Measurements from ENCODE around the gene IRF8. TPM values are rescaled to one million over a fixed set of nuclear protein-coding genes. Genes with fewer than 3 reads are reported as not detected.

IRF8 gene
- polyA plus RNA-seq, 4 donors = 28.0 to 52.1 (median 43.2) TPM

GRCh38 chr16:85862476-85863383, 36.2 kb upstream of the IRF8 start:
- Histone ChIP-seq H3K27ac (ENCODE audit: low read depth in 1 of 3, low read length in 2 of 3) (no peak overlapping the region), H3K27me3 (ENCODE audit: control insufficient read depth in 3 of 3, insufficient read depth in 3 of 3, low read length in 3 of 3) (no peaks in the 10 kb centered on the region), H3K36me3 (ENCODE audit: control insufficient read depth in 3 of 3, insufficient read depth in 2 of 3, low read depth in 1 of 3, low read length in 3 of 3) (no peaks in the 10 kb centered on the region), H3K4me1 (ENCODE audit: control insufficient read depth in 3 of 3, insufficient read depth in 2 of 3, low read depth in 1 of 3, low read length in 2 of 3) (no peaks in the 10 kb centered on the region), H3K9me3 (ENCODE audit: control insufficient read depth in 2 of 2, insufficient read depth in 1 of 2, low read depth in 1 of 2, low read length in 1 of 2) (no peaks in the 10 kb centered on the region), H3K4me3 (ENCODE audit: low read depth in 1 of 3, low read length in 3 of 3) (no peak overlapping the region)
- WGBS, 3 donors = 84 to 89% (median 86%) methylated on average over 19 of the region's 19 CpGs
- peak in 1 of 2 donors; percentile 42 for DNase-seq
- no peak for FAIRE-seq

DNA sequence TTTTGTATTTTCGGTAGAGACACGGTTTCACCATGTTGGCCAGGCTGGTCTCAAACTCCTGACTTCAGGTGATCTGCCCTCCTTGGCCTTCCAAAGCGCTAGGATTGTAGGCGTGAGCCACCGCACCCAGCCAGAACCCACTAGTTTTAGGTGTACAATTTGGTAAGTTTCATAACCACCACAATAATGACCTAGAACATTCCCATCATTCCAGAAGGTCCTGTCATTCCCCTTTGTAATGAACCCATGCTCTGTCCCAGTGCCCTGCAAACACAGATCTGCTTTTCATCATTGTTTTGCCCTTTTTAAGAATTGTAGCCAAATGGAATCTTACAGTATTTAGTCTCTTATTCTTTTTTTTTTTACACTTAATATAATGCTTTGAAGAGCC, 35.6 kb upstream of the IRF8 start:
- FAIRE-seq (no peak), DNase-seq (no peak)
- H3K27ac ChIP-seq (ENCODE audit: low read depth in 1 of 3, low read length in 2 of 3) = no peak overlapping the region
- H3K36me3 ChIP-seq (ENCODE audit: control insufficient read depth in 3 of 3, insufficient read depth in 2 of 3, low read depth in 1 of 3, low read length in 3 of 3) = no peaks in the 10 kb centered on the region
- no peaks in the 10 kb centered on the region for H3K27me3 ChIP-seq (ENCODE audit: control insufficient read depth in 3 of 3, insufficient read depth in 3 of 3, low read length in 3 of 3)
- H3K4me3 ChIP-seq (ENCODE audit: low read depth in 1 of 3, low read length in 3 of 3) = no peak overlapping the region
- 93 to 96% (median 94%) methylated on average over 5 of the region's 5 CpGs for WGBS, 3 donors
- H3K4me1 ChIP-seq (ENCODE audit: control insufficient read depth in 3 of 3, insufficient read depth in 2 of 3, low read depth in 1 of 3, low read length in 2 of 3) = no peaks in the 10 kb centered on the region
- H3K9me3 ChIP-seq (ENCODE audit: control insufficient read depth in 2 of 2, insufficient read depth in 1 of 2, low read depth in 1 of 2, low read length in 1 of 2) = no peaks in the 10 kb centered on the region

- H3K27me3 ChIP-seq (ENCODE audit: control insufficient read depth in 3 of 3, insufficient read depth in 3 of 3, low read length in 3 of 3) = no peaks in the 10 kb centered on the region
- H3K4me3 ChIP-seq (ENCODE audit: low read depth in 1 of 3, low read length in 3 of 3) = no peak overlapping the region
- no peak overlapping the region for H3K27ac ChIP-seq (ENCODE audit: low read depth in 1 of 3, low read length in 2 of 3)
- H3K36me3 ChIP-seq (ENCODE audit: control insufficient read depth in 3 of 3, insufficient read depth in 2 of 3, low read depth in 1 of 3, low read length in 3 of 3) = no peaks in the 10 kb centered on the region
- no peaks in the 10 kb centered on the region for H3K9me3 ChIP-seq (ENCODE audit: control insufficient read depth in 2 of 2, insufficient read depth in 1 of 2, low read depth in 1 of 2, low read length in 1 of 2)
- WGBS, 3 donors = 93 to 98% (median 95%) methylated on average over 1 of the region's 1 CpG
- FAIRE-seq = no peak
- H3K4me1 ChIP-seq (ENCODE audit: control insufficient read depth in 3 of 3, insufficient read depth in 2 of 3, low read depth in 1 of 3, low read length in 2 of 3) = peaks cover 0 to 1% (median 0%) of the 10 kb centered on the region in 3 donors
- DNase-seq = no peak
Observed at GRCh38 chr16:85864965-85865364, 34.0 kb upstream of the IRF8 start.

DNA sequence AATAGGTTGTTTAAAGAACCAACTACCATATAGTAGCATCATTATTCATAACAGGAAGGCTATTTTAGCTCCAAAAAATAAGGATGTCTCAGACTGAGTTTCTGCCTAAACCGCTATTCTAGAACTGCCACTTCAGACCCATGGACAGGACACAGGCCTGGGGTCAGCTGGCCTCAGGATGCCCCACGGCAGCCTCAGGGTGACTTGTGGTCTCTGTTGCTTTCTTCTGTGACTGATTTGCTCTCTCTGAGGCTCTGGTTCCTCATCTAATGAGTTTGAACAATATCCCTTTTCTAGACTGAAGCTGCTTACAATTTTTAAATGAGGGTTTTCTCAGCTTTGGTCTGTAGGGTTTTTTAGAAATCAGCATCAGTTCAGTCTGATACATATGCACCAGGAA, 31.8 kb upstream of the IRF8 start:
- H3K27ac ChIP-seq (ENCODE audit: low read depth in 1 of 3, low read length in 2 of 3) = no peak overlapping the region
- DNase-seq = no peak
- no peak overlapping the region for H3K4me3 ChIP-seq (ENCODE audit: low read depth in 1 of 3, low read length in 3 of 3)
- H3K9me3 ChIP-seq (ENCODE audit: control insufficient read depth in 2 of 2, insufficient read depth in 1 of 2, low read depth in 1 of 2, low read length in 1 of 2) = no peaks in the 10 kb centered on the region
- peaks cover 0 to 7% (median 2%) of the 10 kb centered on the region in 3 donors for H3K4me1 ChIP-seq (ENCODE audit: control insufficient read depth in 3 of 3, insufficient read depth in 2 of 3, low read depth in 1 of 3, low read length in 2 of 3)
- 81 to 100% (median 85%) methylated on average over 2 of the region's 2 CpGs for WGBS, 3 donors
- FAIRE-seq = no peak
- H3K36me3 ChIP-seq (ENCODE audit: control insufficient read depth in 3 of 3, insufficient read depth in 2 of 3, low read depth in 1 of 3, low read length in 3 of 3) = no peaks in the 10 kb centered on the region
- peaks cover 0 to 2% (median 0%) of the 10 kb centered on the region in 3 donors for H3K27me3 ChIP-seq (ENCODE audit: control insufficient read depth in 3 of 3, insufficient read depth in 3 of 3, low read length in 3 of 3)

GRCh38 chr16:85868495-85868894, 30.5 kb upstream of the IRF8 start:
- FAIRE-seq = no peak
- WGBS, 3 donors = 89 to 94% (median 91%) methylated on average over 8 of the region's 8 CpGs
- H3K27me3 ChIP-seq (ENCODE audit: control insufficient read depth in 3 of 3, insufficient read depth in 3 of 3, low read length in 3 of 3) = peaks cover 0 to 2% (median 0%) of the 10 kb centered on the region in 3 donors
- H3K4me1 ChIP-seq (ENCODE audit: control insufficient read depth in 3 of 3, insufficient read depth in 2 of 3, low read depth in 1 of 3, low read length in 2 of 3) = peaks cover 0 to 7% (median 2%) of the 10 kb centered on the region in 3 donors
- no peaks in the 10 kb centered on the region for H3K36me3 ChIP-seq (ENCODE audit: control insufficient read depth in 3 of 3, insufficient read depth in 2 of 3, low read depth in 1 of 3, low read length in 3 of 3)
- H3K27ac ChIP-seq (ENCODE audit: low read depth in 1 of 3, low read length in 2 of 3) = no peak overlapping the region
- H3K9me3 ChIP-seq (ENCODE audit: control insufficient read depth in 2 of 2, insufficient read depth in 1 of 2, low read depth in 1 of 2, low read length in 1 of 2) = no peaks in the 10 kb centered on the region
- no peak for DNase-seq
- H3K4me3 ChIP-seq (ENCODE audit: low read depth in 1 of 3, low read length in 3 of 3) = no peak overlapping the region

- no peak overlapping the region for H3K4me3 ChIP-seq (ENCODE audit: low read depth in 1 of 3, low read length in 3 of 3)
- peaks cover 0 to 7% (median 2%) of the 10 kb centered on the region in 3 donors for H3K4me1 ChIP-seq (ENCODE audit: control insufficient read depth in 3 of 3, insufficient read depth in 2 of 3, low read depth in 1 of 3, low read length in 2 of 3)
- H3K27ac ChIP-seq (ENCODE audit: low read depth in 1 of 3, low read length in 2 of 3) = no peak overlapping the region
- no peak for FAIRE-seq
- peaks cover 0 to 2% (median 0%) of the 10 kb centered on the region in 3 donors for H3K27me3 ChIP-seq (ENCODE audit: control insufficient read depth in 3 of 3, insufficient read depth in 3 of 3, low read length in 3 of 3)
- DNase-seq = no peak
- no peaks in the 10 kb centered on the region for H3K9me3 ChIP-seq (ENCODE audit: control insufficient read depth in 2 of 2, insufficient read depth in 1 of 2, low read depth in 1 of 2, low read length in 1 of 2)
- H3K36me3 ChIP-seq (ENCODE audit: control insufficient read depth in 3 of 3, insufficient read depth in 2 of 3, low read depth in 1 of 3, low read length in 3 of 3) = no peaks in the 10 kb centered on the region
Observed at GRCh38 chr16:85869206-85869605, 29.8 kb upstream of the IRF8 start.

DNA sequence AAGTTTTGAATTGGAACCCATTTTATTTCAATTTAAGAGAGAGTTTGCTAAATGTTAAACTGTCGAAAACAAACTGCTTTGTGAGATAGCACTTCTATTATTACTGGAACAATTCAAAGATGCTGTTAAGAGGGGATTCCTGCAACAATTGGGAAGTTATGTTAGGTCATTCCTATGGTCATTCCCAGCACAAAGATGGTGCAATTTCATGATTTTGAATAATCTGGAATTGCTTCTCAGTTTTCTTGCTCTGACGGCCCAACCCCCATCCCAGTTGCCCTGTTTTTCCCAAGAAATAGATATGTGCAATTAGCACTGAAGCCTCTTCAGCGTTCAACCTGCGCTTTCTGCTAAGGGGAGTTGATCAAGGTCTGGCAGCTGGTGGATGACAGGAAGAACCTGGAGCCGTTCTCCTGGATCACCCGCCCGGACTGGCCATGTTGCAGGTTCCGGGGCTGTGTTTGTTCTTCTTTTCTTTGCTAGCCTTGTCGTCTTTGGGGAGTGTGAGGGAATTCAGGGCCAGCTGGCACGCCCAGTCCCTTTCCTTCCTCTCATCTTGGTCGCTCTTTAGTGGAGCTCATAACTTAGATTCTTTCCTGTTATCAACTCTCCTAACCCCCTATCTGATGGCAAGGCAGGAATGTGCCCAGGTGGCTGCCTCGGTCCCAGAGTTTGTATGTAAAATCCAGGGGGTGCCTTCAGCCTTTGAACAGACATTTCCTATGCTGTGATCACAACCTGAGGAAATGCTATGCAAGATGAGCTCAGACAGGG, 29.0 kb upstream of the IRF8 start:
- peaks cover 0 to 2% (median 0%) of the 10 kb centered on the region in 3 donors for H3K27me3 ChIP-seq (ENCODE audit: control insufficient read depth in 3 of 3, insufficient read depth in 3 of 3, low read length in 3 of 3)
- no peak overlapping the region for H3K27ac ChIP-seq (ENCODE audit: low read depth in 1 of 3, low read length in 2 of 3)
- DNase-seq = peak in 1 of 2 donors; percentile 29
- H3K4me3 ChIP-seq (ENCODE audit: low read depth in 1 of 3, low read length in 3 of 3) = no peak overlapping the region
- no peak for FAIRE-seq
- H3K4me1 ChIP-seq (ENCODE audit: control insufficient read depth in 3 of 3, insufficient read depth in 2 of 3, low read depth in 1 of 3, low read length in 2 of 3) = peaks cover 0 to 7% (median 2%) of the 10 kb centered on the region in 3 donors
- no peaks in the 10 kb centered on the region for H3K36me3 ChIP-seq (ENCODE audit: control insufficient read depth in 3 of 3, insufficient read depth in 2 of 3, low read depth in 1 of 3, low read length in 3 of 3)
- WGBS, 3 donors = 23 to 38% (median 32%) methylated on average over 12 of the region's 12 CpGs
- no peaks in the 10 kb centered on the region for H3K9me3 ChIP-seq (ENCODE audit: control insufficient read depth in 2 of 2, insufficient read depth in 1 of 2, low read depth in 1 of 2, low read length in 1 of 2)

DNA sequence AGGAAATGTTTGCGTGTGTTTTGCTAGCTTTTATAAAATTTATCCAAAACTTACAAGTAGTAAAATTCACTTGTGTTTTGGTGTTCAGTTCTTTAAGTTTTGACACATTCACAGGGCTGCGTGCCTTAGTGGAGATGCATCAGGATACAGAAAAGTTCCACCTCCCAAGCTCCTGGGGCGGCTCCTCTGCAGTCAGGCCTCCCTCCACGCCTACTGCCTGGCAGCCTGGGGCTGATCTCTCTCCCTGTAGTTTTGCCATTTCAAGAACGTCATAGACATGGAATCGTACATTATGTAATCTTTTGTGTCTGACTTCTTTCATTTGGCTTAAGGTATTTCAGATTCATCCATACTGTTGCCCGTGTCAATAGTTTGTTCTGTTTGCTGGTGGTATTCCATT, 27.2 kb upstream of the IRF8 start:
- peaks cover 0 to 2% (median 0%) of the 10 kb centered on the region in 3 donors for H3K27me3 ChIP-seq (ENCODE audit: control insufficient read depth in 3 of 3, insufficient read depth in 3 of 3, low read length in 3 of 3)
- no peak overlapping the region for H3K4me3 ChIP-seq (ENCODE audit: low read depth in 1 of 3, low read length in 3 of 3)
- H3K4me1 ChIP-seq (ENCODE audit: control insufficient read depth in 3 of 3, insufficient read depth in 2 of 3, low read depth in 1 of 3, low read length in 2 of 3) = peaks cover 0 to 7% (median 2%) of the 10 kb centered on the region in 3 donors
- no peak for FAIRE-seq
- no peak overlapping the region for H3K27ac ChIP-seq (ENCODE audit: low read depth in 1 of 3, low read length in 2 of 3)
- DNase-seq = no peak
- WGBS, 3 donors = 86 to 91% (median 86%) methylated on average over 7 of the region's 7 CpGs
- no peaks in the 10 kb centered on the region for H3K36me3 ChIP-seq (ENCODE audit: control insufficient read depth in 3 of 3, insufficient read depth in 2 of 3, low read depth in 1 of 3, low read length in 3 of 3)
- no peaks in the 10 kb centered on the region for H3K9me3 ChIP-seq (ENCODE audit: control insufficient read depth in 2 of 2, insufficient read depth in 1 of 2, low read depth in 1 of 2, low read length in 1 of 2)

Measured in small intestine (tissue), 7 donors.